ENCODE measurements around the gene ERVK3-1.
"Not testable (repeated sequence)": the region's sequence is repeated elsewhere in the genome, so short reads cannot be mapped to it uniquely, and the experiment has no call there.

Gene ERVK3-1, protein sequence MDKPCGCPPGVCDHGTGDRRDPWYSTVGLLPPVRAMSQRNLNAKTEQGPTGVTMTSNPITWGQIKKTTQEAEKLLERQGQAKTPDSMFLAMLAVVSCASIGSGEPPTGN

DNA sequence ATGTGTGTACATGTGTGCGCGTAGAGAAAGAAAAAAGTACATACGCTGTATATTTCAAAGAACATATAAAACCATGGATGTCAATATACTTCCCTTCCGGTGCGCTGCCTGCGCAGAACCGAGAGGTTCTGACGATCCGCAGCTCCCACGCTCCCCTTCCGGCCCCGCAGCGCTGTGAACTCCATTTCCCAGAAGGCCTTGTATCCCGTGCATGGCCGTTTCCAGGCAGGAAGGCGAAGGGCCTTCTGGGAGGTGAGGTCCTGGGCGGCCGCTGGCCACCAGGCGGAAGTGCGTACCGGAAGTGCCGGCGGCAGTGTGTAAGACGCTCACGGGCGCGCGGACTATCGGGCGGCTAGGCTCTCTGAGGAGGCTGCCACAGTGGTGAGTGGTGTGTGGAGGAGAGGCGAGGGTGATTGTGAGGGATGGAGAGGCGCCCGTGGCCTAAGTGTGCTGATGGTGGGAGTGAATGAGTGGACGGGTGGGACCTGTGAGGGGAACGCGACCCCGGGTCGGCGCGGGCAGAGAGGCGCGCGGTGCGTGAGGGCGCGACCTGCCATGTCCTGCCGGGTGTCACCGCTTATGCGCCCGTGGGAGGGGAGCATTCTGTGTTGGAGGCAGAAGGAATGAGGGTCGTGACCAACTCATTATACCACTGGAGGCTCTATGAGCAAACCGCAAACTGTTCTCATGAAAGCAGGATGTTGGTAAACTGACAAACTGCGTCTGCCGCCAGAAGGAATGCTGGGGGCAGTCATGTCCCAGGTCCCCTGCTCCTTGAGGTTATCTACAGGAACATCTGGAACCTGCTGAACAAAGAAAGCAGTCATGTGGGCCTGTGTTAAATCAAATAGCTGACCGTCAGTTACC lies at the start of gene ERVK3-1:
TSS of gene ERVK3-1 (plus strand) at position 313 of the 867 bp plus-strand sequence. CDS start 6,792 bp downstream, outside the sequence.
- DNase-seq, result peak; percentile 91

DNA sequence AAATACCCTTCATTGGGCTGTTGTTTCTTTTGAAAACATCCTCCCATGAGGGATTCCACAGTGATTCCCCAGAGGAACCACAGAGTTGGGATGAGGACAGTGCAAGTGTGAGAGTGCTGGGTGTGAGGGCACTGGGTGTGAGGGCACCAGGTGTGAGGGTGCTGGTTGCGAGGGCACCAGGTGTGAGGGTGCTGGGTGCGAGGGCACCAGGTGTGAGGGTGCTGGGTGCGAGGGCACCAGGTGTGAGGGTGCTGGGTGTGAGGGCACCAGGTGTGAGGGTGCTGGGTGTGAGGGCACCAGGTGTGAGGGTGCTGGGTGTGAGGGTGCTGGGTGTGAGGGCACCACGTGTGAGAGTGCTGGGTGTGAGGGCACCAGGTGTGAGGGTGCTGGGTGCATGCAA lies 46.9 kb upstream of the ERVK3-1 start:
- not testable (repeated sequence) for DNase-seq

DNA sequence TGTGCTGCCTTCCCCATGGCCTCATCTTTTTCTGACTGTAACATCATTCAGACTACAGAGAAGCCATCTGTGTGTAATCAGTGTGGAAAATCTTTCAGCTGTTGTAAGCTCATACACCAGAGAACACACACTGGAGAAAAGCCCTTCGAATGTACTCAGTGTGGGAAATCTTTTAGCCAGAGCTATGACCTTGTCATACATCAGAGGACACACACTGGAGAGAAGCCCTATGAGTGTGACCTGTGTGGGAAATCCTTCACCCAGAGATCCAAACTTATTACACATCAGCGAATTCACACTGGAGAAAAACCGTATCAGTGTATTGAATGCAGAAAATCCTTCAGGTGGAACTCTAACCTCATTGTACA lies 43.6 kb upstream of the ERVK3-1 start:
- DNase-seq, result no peak

DNA sequence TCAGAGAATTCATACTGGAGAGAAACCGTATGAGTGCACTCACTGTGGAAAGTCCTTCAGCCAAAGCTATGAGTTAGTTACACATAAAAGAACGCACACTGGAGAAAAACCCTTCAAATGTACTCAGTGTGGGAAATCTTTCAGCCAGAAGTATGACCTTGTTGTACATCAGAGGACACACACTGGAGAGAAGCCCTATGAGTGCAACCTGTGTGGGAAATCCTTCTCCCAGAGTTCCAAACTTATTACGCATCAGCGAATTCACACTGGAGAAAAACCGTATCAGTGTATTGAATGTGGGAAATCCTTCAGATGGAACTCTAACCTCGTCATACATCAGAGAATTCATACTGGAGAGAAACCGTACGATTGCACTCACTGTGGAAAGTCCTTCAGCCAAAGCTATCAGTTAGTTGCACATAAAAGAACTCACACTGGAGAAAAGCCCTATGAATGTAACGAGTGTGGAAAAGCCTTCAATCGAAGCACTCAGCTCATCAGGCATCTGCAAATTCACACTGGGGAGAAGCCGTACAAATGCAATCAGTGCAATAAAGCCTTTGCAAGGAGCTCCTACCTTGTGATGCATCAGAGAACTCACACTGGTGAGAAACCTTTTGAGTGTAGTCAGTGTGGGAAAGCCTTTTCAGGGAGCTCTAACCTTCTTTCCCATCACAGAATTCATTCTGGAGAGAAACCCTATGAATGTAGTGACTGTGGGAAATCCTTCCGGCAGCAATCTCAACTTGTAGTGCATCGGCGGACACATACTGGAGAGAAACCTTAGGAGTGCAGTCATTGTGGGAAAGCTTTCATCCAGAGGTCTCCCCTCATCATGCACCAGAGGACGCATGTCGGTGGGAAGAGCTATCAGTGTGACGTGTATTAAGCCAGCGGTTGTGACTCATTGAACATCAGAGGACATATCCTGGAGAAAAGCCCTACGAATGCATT lies 42.9 kb upstream of the ERVK3-1 start:
- no peak for DNase-seq

DNA sequence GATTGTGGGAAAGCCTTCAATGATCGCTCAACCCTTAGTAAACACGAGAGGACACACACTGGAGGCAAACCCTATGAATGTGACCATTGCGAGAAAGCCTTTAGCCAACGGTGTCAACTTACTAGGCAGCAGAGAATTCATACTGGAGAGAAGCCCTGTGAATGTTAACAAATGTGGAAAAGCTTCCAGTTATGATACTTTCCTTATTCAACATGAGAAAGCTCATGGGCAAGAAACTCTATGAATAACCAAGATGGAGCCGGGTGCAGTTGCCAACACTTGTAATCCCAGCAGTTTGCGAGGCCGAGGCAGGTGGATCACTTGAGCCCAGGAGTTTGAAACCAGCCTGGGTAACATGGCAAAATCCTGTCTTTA lies 42.3 kb upstream of the ERVK3-1 start:
- DNase-seq, result no peak

DNA sequence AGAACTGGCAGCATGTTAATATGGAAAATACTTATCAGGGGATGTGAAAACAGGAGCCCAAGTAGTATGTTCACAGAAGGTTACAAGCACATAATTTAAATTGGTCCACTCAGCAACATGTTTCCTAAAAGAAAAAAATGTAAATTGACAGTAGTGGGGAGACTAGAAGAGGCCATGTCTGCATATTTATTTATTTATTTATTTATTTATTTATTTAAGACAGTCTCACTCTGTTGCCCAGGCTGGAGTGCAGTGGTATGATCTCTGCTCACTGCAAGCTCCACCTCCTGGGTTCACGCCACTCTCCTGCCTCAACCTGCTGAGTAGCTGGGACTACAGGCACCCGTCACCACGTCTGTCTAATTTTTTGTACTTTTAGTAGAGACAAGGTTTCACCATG lies 40.1 kb upstream of the ERVK3-1 start:
- DNase-seq, result no peak

DNA sequence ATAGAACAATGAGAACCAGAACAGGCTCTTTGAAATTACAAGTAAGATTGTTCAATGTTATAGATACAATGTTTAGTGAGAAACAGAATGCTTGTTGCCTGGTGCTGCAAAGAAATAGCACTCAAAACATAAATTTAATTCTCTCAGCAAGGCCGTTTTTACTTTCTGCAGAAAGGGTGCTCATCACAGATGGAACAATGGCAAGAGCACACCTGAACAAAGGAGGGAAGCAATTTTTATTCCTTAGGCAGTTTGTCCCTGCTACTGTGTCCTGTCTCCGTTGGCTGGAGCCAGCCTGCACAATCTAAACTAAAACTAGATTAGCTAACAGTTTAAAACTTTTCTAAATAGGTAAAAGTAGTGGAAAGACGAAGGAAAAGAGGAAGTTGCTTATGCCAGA lies 36.8 kb upstream of the ERVK3-1 start:
- no peak for DNase-seq

DNA sequence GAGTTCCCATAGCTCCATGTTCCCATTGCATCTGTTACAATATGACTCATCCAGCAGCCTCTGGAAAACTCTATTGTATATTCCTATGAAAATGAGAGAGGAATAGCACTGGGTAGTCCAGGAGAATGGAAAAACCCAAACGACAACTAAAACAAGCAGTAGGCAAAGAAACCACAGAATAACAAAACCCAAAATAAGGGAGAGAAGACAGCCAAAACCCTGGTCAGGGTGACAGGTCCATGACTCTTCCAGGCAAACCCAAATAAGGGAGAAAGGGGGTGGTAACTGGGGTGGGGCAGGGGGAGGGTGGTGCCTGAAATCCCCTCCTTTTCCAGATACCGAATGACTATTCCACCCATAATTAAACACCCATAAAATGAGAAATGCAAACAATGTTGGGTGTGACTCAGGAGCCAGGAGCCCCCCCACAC lies 30.4 kb upstream of the ERVK3-1 start:
- DNase-seq, result no peak

DNA sequence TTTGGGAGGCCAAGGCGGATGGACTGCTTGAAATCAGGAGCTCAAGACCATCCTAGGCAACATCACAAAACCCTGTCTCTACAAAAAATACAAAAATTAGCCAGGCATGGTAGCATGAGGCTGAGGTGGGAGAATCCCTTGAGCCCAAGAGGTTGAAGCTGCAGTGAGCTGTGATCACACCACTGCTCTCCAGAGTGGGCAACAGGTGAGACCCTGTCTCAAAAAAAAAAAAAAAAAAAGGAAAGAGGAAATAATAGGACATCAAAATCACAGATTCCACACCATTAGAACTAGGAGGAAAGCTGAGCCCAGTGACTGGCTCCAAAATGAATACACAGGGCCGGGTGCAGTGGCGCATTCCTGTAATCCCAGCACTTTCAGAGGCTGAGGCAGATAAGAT lies 29.6 kb upstream of the ERVK3-1 start:
- no peak for DNase-seq

DNA sequence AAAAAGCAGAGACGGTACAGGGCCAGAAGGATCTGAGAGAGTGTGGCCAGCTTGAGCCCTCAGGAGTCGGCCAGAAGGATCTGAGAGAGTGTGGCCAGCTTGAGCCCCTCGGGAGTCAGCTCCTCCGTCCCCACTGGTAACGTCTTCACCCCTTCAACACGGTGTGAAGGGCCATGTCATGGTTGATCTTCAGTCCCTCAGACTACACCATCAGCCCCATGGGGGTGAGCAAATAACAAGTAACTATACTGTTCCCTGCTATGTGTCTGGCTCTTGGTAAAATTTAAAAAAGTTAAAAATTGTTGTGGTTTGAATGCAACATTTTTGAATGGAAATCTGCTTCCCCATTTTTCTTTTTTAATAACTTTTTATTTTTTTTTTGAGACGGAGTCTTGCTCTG lies 28.0 kb upstream of the ERVK3-1 start:
- no peak for DNase-seq

DNA sequence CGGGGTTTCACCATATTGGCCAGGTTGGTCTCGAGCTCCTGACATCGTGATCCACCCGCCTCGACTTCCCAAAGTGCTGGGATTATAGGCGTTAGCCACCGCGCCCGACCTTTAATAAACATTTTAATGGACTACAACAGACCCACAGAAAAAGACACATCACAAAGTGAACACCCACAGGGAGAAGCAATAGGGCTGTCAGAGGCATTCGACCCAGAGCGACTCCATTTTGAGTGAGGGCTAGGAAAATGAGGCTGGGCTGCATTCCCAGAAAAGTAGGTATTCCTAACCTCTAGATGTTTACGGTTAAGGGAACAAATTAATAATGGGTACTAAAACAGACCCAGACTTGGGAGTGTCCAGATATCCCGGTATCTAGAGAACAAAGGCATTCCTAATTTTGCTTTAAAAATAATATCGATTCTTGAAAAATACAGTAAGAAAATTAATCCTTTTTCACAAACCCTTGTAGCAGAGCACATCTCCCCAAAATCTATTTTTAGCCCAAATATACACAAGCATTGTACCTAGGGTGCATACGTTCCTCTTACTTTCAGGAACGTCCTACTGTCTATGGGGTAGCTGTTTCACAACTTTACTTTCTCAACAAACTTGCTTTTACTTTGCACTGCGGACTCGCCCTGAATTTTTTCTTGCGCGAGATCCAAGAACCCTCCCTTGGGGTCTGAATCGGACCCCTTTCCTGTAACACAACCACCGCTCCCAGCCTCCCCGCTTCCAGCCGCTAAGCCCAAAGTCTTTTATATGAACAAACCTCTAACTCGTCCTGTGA lies 27.2 kb upstream of the ERVK3-1 start:
- no peak for DNase-seq

DNA sequence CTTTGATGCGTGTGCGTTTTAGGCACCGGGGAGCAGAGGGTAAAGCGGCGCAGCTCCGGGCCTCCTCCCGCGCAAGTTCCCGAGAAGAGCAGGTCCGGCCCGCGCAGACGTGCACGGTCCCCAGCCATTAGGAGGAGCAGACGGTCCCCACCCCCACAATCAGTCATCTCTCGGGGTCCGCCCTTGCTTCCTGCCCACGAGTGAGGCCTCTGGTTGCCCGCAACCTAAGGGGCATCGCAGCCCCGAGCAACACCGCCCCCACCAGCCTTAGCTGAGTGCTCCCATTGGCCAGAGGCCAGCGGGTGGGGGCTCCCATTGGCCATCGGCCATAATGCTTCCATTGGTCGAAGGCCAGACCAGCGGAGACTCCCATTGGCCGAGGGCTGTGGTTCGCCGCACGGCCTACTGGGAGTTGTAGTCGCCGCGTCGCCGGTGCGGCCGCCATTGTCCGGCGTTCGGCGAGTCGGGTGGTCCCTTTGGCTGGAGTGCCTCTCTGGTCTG lies 26.6 kb upstream of the ERVK3-1 start, which contains the start of gene ZNF8:
TSS of gene ZNF8 (plus strand) at position 415 of the 501 bp plus-strand sequence. CDS start 127 bp downstream, outside the sequence.
- DNase-seq, result peak; percentile 93

DNA sequence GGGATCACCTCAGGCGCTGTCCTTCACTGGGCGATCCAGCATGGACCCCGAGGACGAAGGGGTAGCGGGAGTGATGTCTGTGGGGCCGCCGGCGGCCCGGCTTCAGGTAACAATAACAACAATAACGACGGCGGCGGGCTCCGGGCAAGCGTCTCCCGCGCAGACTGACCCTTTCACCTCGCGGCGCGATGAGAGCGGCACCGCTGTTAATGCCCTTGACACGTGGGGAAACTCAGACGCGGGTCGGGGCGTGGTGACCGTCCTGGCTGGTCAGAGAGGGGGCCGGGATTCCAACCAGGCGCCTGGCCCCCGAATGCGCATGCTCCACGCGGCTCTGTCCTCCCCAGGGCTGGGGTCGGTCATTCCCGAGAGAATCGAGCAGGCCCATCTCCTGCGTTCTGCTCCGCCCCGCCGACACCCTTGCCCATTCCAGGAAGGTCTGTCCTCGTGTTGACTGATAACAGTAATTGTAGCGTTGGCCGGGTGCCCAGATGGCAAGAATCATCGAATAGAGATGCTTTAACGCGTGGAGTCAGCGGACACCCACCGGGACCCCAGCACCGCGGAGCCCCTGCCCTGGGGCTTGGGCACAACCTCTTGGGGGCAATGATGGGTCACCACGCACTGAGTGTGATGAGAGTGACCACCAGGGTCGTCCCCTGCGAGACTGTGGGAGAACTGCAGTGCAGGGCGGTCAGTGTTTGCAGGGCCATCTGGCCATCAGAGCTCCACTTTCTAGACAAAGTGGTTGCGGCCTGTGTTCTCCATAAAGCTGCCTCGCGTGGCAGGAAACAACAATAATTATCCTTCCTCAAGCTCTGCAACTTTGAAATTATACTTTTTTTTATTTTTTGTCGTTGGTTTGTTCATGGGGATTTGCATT lies 25.9 kb upstream of the ERVK3-1 start:
- peak; percentile 59 for DNase-seq

DNA sequence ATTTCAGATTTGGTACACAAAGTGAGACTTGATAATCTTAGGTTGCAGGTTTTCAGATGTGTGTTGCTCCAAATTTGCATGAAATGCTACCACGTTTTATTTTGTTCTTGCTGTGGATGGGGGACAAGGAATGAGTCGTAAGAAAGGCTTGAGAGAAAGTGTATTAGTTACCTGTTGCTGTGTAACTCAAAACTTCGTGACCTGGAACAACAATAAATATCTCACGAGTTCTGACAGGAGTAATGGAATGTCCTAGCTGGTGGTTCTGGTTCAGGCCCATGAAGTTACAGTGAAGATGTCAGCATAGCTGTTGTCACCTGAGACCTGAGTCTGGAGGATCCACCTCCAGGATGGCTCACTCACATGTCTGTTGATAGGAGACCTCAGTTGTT lies 25.3 kb upstream of the ERVK3-1 start:
- DNase-seq, result no peak

DNA sequence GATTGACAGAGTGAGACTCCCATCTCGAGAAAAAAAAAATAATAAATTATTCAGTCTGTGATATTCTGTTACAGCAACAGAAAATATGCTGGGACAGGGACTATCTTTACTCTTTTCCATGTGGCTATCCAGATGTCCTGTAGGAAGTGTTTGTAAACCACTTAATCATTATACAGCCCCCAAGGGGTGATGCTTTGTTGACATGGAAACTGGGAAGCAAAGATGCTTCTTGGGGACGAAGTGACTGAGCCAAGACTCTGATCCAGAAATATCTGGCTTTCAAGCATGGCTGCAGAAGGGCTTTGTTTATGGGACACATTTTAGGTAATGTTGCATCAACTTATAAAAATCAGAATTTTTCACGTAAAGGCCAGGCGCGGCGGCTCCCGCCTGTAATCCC lies 21.0 kb upstream of the ERVK3-1 start:
- no peak for DNase-seq

DNA sequence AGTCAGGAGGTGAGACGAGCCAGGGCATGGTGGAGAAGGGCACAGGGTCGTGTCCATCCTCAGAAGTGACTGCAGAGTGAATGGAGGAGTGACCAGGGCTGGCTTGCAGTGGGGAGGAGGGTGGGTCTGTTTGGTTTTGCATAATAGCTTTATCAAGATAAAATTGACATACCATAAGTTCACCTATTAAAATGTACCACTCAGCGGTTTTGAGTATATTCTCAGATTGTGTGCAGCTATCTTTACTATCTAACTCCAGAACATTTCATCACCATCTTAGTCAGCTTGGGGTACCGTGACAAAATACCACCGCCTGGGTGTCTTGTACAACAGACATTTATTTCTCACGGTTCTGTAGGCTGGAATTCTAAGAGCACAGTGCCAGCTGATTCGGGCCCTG lies 13.2 kb upstream of the ERVK3-1 start:
- DNase-seq, result no peak

DNA sequence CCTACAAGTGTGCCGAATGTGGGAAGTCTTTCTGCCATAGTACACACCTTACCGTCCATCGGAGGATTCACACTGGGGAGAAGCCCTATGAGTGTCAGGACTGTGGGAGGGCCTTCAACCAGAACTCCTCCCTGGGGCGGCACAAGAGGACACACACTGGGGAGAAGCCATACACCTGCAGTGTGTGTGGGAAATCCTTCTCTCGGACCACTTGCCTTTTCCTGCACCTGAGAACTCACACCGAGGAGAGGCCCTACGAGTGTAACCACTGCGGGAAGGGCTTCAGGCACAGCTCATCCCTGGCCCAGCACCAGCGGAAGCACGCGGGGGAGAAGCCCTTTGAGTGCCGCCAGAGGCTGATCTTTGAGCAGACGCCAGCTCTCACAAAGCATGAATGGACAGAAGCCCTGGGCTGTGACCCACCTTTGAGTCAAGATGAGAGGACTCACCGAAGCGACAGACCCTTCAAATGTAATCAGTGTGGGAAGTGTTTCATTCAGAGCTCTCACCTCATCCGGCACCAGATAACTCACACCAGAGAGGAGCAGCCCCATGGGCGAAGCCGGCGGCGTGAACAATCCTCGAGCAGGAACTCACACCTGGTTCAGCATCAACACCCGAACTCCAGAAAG lies 10.3 kb upstream of the ERVK3-1 start:
- no peak for DNase-seq

DNA sequence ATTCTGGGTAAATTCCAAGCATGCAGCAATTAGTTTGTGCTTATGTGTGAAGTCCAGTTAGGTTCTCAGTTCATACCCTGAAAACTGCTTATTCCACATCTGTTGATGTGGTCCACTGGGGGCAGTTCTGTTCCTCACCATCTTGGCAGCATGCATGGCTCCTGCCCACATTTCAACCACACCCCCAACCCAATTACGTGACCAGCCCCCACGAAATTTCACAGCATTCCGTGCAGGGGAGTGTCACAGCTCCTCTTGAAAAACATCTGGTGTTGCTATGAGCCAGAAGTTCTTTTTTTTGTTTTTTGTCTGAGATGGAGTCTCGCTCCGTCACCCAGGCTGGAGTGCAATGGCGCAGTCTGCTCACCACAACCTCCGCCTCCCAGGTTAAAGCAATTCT lies 9.1 kb upstream of the ERVK3-1 start:
- no peak for DNase-seq

DNA sequence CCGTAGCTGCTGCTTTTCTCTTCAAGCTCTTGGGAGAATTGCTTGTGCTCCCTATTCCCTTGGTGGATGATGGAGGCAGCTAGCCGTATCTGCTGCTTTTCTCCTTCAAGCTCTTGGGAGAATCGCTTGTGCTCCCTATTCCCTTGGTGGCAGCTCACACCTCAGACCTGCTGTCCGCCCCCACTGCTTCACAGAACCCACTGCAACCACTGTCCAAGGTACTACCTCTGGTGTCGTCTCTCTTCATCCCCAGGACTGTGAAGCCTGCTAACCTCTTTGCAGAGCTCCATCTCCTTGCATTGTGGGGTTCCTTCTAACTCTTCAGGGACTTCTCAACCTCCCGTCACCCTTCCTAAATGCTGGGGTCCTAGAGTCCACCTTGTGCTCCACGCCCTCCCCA lies 4.6 kb upstream of the ERVK3-1 start:
- DNase-seq, result no peak

DNA sequence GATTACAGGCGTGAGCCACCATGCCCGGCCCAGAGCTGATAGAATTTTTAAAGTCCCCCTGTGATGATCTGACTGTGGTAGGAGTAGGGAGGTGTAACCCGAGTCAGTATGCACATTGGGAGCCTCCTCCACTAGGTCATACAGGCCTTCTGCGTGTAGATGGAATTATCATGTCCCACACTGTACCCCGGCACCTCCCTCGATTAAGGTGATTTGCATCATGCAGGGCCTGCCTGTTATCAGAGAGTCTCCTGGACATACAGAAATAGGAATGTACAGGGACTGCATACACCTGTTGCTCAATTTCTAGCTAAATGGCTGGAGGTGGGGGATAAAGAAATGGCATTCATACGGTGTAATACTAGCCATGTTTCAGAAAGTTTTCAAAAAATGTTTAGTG lies 922 bp upstream of the ERVK3-1 start:
- DNase-seq, result no peak

DNA sequence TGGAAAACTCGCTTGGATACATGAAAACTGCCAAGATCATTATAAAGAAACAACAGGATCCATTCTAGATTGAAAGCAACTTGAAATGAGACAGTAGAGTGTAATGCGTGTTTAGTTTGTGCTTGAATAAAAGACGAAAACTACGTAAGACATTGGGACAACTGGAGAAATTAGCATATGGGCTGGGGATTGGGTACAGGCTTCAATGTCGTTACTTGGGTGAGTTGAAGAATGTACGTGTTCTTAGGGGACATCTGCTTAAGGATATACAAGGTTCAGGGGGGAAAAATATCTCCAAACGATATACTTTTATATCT lies 471 bp upstream of the ERVK3-1 start:
- DNase-seq, result no peak

Data from activated CD4-positive, CD25-positive, alpha-beta regulatory T cell treated with anti-CD3 and anti-CD28 coated beads, Interleukin-2, amount 50 U/mL, for 72 hours (primary cell).